Spleen (tissue), 11 donors: Measurements from ENCODE around the gene PLCB4. TPM values are rescaled to one million over a fixed set of nuclear protein-coding genes. Genes with fewer than 3 reads are reported as not detected.
"Not testable (repeated sequence)": the region's sequence is repeated elsewhere in the genome, so short reads cannot be mapped to it uniquely, and the experiment has no call there.

Experiments
- DNase-seq: peaks from one replicate; pipeline ENCODE4 v3.0.0-alpha.2; 2020
- H3K27ac ChIP-seq, 8 donors: fragments of 200-600 bp; sonication (generic) in 7 of 8; 1 replicate in 4 of 8; 2 replicates in 4 of 8; pipeline versions ENCODE4 v1.5.0 to v1.8.0; 2016 to 2021; ENCODE audit warnings: inconsistent platforms in 4 of 8, mild to moderate bottlenecking in 4 of 8, moderate library complexity in 1 of 8
- H3K27me3 ChIP-seq, 7 donors: fragments of 200-600 bp; sonication (generic) in 6 of 7; replicated peaks in 1 of 7; 1 replicate in 4 of 7; 2 replicates in 3 of 7; pipeline versions ENCODE4 v1.5.0 to v1.8.0; 2016 to 2021; ENCODE audit warnings: inconsistent platforms in 3 of 7, mild to moderate bottlenecking in 1 of 7
- H3K36me3 ChIP-seq, 6 donors: fragments of 200-600 bp; sonication (generic) in 5 of 6; 1 replicate in 4 of 6; 2 replicates in 2 of 6; pipeline versions ENCODE4 v1.5.0 to v1.8.0; 2016 to 2021; ENCODE audit warnings: inconsistent platforms in 2 of 6
- H3K4me1 ChIP-seq, 6 donors: fragments of 200-600 bp; sonication (generic) in 5 of 6; 1 replicate in 3 of 6; 2 replicates in 3 of 6; pipeline versions ENCODE4 v1.5.0 to v1.8.0; 2016 to 2021; ENCODE audit warnings: inconsistent platforms in 3 of 6
- H3K4me3 ChIP-seq, 8 donors: fragments of 200-600 bp; sonication (generic) in 7 of 8; 1 replicate in 4 of 8; 2 replicates in 4 of 8; pipeline versions ENCODE4 v1.5.0 to v1.8.0; 2016 to 2021; ENCODE audit warnings: inconsistent platforms in 4 of 8, mild to moderate bottlenecking in 4 of 8, moderate library complexity in 2 of 8
- H3K9me3 ChIP-seq, 8 donors: fragments of 200-600 bp; sonication (generic) in 7 of 8; 1 replicate in 4 of 8; 2 replicates in 4 of 8; pipeline versions ENCODE4 v1.5.0 to v1.8.0; 2016 to 2021; ENCODE audit warnings: inconsistent platforms in 4 of 8
- POLR2A ChIP-seq, 3 donors: fragments of 450-650 bp; IDR thresholded peaks; one replicate each; pipeline ENCODE4 v1.5.1; 2017; ENCODE audit warnings: antibody characterized with exemption in 3 of 3, mild to moderate bottlenecking in 1 of 3
- POLR2AphosphoS5 ChIP-seq, 3 donors: sonication (generic); formaldehyde crosslinking; IDR thresholded peaks; one replicate each; pipeline ENCODE4 v1.5.1; 2017; ENCODE audit warnings: antibody characterized with exemption in 3 of 3
- WGBS, 5 donors: extraction: QIAGEN DNeasy Blood & Tissue Kit in 3 of 5; methylation state at CpG; one replicate each; pipeline versions ENCODE4 v1.1.5 to v1.1.7; 2013 to 2018; 5-methylcytosine and 5-hydroxymethylcytosine counted together
- intact Hi-C: fragments of 100-400 bp; cut with DNase I; formaldehyde crosslinking; loops from one replicate; pipeline ENCODE4 v1.15.0; 2023; ENCODE audit warnings: low total_unique reads
- polyA plus RNA-seq, 3 donors: library from polyadenylated mRNA; stranded (reverse); fragments of 200-250 nt; gene quantifications; one replicate each; pipeline ENCODE4 v1.2.1, GENCODE V29; 2013
- total RNA-seq, 7 donors: library from RNA; depleted of rRNA in 3 of 7; stranded (reverse); fragments of >200 nt in 3 of 7; fragmentation: NEBNext Ultra II Directional in 4 of 7; extraction: Animal tissue kit (Norgen Biotek cat#: 25700) in 4 of 7; gene quantifications; one replicate each; pipeline versions ENCODE4 v1.1.0 to v1.2.1, GENCODE V29; 2016 to 2021
- TF ChIP-seq, protein P1 (sequence below), 11 experiments: fragments of 200-600 bp in 7 of 11; fragments of 450-650 bp in 4 of 11; sonication (generic) in 4 of 11; IDR thresholded peaks in 8 of 11; conservative IDR thresholded peaks in 3 of 11; 1 replicate in 7 of 11; 2 replicates in 4 of 11; pipeline versions ENCODE4 v1.4.0 to v1.8.0; 2016 to 2021; ENCODE audit warnings: antibody characterized with exemption in 11 of 11, inconsistent platforms in 4 of 11, mild to moderate bottlenecking in 1 of 11
- donor health status: healthy with polysubstance abuse.
- donor health status: DM: no; HTN: no; CAD: no; lungs with moderate emphysema.
- donor health status: DM: no; HTN: no; CAD: no.
- donor health status: Bipolar disorder and iron deficiency.
- donor health status: healthy.
- donor health status: DM: no; HTN: no; CAD: no.
- donor health status: DM: yes; HTN: yes; CAD: no.

Gene PLCB4
- total and polyA plus RNA-seq, 10 donors: 0.43 to 4.9 (median 1.6) TPM

DNA sequence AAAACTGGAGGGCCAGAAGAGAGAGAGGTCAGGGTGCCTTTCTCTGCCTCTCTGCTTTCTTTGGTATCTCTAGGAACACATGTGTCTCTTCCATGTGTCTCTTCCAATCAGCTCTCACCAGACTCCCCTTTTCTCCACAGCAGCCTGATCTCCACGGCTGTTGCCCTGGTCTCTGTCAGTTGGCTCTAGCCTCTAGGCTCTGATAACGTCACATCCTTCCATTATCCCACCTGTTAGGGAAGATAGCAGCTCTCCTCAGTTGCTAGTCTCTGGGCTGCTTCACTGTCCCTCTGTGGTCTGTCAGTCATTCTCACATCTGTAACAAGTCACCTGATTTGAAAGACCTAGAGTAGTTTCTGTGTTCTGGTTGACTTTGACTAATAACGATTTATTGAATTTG is 80.2 kb downstream of the PLCB4 start:
- no peaks in the 10 kb centered on the region for H3K36me3 ChIP-seq
- H3K27ac ChIP-seq: no peak overlapping the region
- peaks cover 0 to 6% (median 0%) of the 10 kb centered on the region in 6 donors for H3K4me1 ChIP-seq
- TF ChIP-seq POLR2A (IDR thresholded peaks at IDR 0.05) (no peak), POLR2AphosphoS5 (IDR thresholded peaks at IDR 0.05) (no peak)
- TF ChIP-seq, protein P1, sequence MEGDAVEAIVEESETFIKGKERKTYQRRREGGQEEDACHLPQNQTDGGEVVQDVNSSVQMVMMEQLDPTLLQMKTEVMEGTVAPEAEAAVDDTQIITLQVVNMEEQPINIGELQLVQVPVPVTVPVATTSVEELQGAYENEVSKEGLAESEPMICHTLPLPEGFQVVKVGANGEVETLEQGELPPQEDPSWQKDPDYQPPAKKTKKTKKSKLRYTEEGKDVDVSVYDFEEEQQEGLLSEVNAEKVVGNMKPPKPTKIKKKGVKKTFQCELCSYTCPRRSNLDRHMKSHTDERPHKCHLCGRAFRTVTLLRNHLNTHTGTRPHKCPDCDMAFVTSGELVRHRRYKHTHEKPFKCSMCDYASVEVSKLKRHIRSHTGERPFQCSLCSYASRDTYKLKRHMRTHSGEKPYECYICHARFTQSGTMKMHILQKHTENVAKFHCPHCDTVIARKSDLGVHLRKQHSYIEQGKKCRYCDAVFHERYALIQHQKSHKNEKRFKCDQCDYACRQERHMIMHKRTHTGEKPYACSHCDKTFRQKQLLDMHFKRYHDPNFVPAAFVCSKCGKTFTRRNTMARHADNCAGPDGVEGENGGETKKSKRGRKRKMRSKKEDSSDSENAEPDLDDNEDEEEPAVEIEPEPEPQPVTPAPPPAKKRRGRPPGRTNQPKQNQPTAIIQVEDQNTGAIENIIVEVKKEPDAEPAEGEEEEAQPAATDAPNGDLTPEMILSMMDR (IDR thresholded peaks at IDR 0.05 in 8 of 11, conservative IDR thresholded peaks at IDR 0.05 in 3 of 11): no peak
- intact Hi-C loops: no loop called here
- H3K9me3 ChIP-seq: peaks cover 0 to 13% (median 8%) of the 10 kb centered on the region in 8 donors
- WGBS, 5 donors: 75 to 91% (median 81%) methylated on average over 3 of the region's 3 CpGs
- no peak overlapping the region for H3K4me3 ChIP-seq
- no peaks in the 10 kb centered on the region for H3K27me3 ChIP-seq
- DNase-seq: no peak

DNA sequence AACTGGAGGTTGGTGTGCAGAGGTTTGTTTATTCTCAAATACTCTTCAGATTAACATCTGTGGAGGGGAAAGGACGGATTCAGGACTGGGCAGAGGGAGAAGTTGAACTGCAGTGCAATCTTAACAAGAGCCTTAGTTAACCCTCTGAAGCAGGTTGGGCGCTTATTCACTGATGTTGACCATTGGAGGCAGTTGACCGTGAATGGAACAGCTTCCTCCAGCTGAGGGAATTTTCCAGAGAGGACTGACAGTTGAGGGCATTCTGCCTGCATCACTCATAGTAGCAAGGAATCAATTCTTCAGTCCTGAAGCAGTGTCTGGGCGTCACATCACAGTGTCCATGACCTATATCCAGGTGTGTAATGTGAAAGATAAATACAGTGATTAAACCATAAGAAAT is 80.9 kb downstream of the PLCB4 start:
- Histone ChIP-seq H3K4me3 (no peak overlapping the region), H3K4me1 (peaks cover 0 to 6% (median 0%) of the 10 kb centered on the region in 6 donors), H3K27me3 (no peaks in the 10 kb centered on the region), H3K27ac (no peak overlapping the region), H3K36me3 (no peaks in the 10 kb centered on the region), H3K9me3 (peaks cover 0 to 13% (median 8%) of the 10 kb centered on the region in 8 donors)
- 69 to 90% (median 85%) methylated on average over 4 of the region's 4 CpGs for WGBS, 5 donors
- TF ChIP-seq POLR2A (IDR thresholded peaks at IDR 0.05) (no peak), POLR2AphosphoS5 (IDR thresholded peaks at IDR 0.05) (no peak)
- TF ChIP-seq, protein P1 (IDR thresholded peaks at IDR 0.05 in 8 of 11, conservative IDR thresholded peaks at IDR 0.05 in 3 of 11): no peak
- DNase-seq: no peak
- intact Hi-C loops: no loop called here

DNA sequence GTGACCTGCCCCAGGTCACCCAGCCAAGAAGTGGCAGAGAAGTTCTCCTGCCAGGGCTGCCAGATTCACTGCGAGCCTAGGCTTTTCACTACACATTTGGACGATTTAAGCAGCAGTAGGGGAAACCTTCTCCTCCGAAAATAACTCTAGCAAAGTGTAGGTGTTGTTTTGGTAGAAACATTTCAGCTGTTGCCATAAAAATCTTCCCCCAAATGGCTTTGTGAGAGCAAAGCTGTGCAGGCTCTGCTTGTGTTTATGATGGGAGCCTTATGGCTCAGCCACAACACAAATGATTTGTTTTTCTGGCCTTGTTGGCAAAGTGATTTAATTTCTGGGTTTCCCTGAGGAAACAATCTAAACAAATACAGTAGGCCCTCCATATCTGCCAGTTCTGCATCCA is 81.8 kb downstream of the PLCB4 start:
- Histone ChIP-seq H3K4me3 (no peak overlapping the region), H3K4me1 (no peaks in the 10 kb centered on the region), H3K27me3 (no peaks in the 10 kb centered on the region), H3K36me3 (no peaks in the 10 kb centered on the region), H3K9me3 (peaks cover 0 to 13% (median 8%) of the 10 kb centered on the region in 8 donors), H3K27ac (no peak overlapping the region)
- no peak for DNase-seq
- intact Hi-C loops: no loop called here
- 66 to 93% (median 85%) methylated on average over 3 of the region's 3 CpGs for WGBS, 5 donors
- TF ChIP-seq POLR2AphosphoS5 (IDR thresholded peaks at IDR 0.05): no peak
- TF ChIP-seq, protein P1 (IDR thresholded peaks at IDR 0.05 in 8 of 11, conservative IDR thresholded peaks at IDR 0.05 in 3 of 11): no peak
- TF ChIP-seq POLR2A (IDR thresholded peaks at IDR 0.05): no peak

DNA sequence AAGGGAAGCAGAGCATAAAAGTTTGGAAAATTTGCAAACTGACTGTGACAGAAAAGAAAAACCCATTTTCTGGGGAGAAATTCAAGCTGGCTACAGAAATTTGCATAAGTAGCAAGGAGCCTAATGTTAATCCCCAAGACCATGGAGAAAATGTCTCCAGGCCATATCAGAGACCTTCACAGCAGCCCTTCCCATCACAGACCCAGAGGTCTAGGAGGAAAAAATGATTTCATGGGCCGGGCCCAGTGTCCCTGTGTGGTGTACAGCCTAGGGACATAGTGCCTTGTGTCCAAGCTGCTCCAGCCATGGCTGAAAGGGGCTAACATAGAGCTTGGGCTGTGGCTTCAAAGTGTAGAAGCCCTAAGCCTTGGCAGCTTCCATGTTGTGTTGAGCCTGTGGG is 83.3 kb downstream of the PLCB4 start:
- intact Hi-C loops, H3K27me3 ChIP-seq: not testable (repeated sequence)
- 0 to 88% (median 76%) methylated on average over 1 of the region's 1 CpG for WGBS, 5 donors

More for the DNA sequence above, 83.3 kb downstream of the PLCB4 start:
- H3K27ac ChIP-seq, H3K4me3 ChIP-seq, H3K4me1 ChIP-seq, DNase-seq, H3K36me3 ChIP-seq: not testable (repeated sequence)
- peaks cover 0 to 13% (median 8%) of the 10 kb centered on the region in 8 donors for H3K9me3 ChIP-seq
